Body of pancreas (tissue), 4 donors: Measurements from ENCODE around the gene ARFRP1.

Experiments
- POLR2A ChIP-seq, 3 donors: fragments of 450-650 bp; IDR thresholded peaks; one replicate each; pipeline ENCODE4 v1.6.1; 2016; ENCODE audit warnings: antibody characterized with exemption in 3 of 3, mild to moderate bottlenecking in 2 of 3
- TF ChIP-seq, protein P1 (sequence below), 7 experiments: fragments of 450-650 bp in 4 of 7; fragments of 200-600 bp in 3 of 7; sonication (generic) in 3 of 7; IDR thresholded peaks; one replicate each; pipeline ENCODE4 v1.5.1; 2016 to 2019; ENCODE audit warnings: antibody characterized with exemption in 7 of 7

DNA sequence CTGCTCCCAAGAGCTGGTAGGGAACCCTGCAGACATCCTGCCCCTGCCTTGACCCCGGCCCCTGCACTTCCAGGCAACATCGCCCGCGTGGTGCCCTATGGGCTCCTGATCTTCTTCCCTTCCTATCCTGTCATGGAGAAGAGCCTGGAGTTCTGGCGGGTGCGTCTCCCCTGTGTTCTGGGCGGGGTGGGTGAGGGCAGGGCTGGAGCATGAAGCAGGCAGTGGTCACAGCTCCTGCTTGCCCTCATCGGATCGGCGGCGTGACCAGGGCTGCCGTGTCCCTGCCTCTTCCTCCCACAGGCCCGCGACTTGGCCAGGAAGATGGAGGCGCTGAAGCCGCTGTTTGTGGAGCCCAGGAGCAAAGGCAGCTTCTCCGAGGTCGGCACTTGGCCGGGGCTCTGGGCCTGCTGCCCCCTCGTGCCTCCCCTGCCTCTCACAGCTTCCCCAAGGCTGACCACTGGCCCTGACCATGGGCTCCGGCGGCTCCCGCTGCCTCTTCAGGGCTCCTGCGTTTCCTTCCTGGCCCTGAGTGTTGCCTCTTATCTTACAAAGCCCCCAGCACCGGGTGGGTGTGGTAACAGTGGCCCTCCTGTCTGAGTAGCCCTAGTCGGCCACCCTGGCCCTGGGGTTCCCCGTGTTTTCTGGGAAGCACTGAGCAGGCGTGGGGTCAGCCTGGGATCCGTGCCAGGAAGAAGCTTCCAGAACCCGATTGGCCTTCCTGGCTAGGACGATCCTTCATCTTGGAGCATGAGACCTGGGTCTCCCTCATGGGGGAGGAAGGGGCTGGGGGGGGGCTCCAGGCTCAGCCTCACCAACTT, 19.3 kb downstream of the ARFRP1 start:
- TF ChIP-seq, protein P1, sequence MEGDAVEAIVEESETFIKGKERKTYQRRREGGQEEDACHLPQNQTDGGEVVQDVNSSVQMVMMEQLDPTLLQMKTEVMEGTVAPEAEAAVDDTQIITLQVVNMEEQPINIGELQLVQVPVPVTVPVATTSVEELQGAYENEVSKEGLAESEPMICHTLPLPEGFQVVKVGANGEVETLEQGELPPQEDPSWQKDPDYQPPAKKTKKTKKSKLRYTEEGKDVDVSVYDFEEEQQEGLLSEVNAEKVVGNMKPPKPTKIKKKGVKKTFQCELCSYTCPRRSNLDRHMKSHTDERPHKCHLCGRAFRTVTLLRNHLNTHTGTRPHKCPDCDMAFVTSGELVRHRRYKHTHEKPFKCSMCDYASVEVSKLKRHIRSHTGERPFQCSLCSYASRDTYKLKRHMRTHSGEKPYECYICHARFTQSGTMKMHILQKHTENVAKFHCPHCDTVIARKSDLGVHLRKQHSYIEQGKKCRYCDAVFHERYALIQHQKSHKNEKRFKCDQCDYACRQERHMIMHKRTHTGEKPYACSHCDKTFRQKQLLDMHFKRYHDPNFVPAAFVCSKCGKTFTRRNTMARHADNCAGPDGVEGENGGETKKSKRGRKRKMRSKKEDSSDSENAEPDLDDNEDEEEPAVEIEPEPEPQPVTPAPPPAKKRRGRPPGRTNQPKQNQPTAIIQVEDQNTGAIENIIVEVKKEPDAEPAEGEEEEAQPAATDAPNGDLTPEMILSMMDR (IDR thresholded peaks at IDR 0.05): no peak
- TF ChIP-seq POLR2A (IDR thresholded peaks at IDR 0.05): no peak
